PC-3 (cell line): ENCODE results near the gene KLHL30. TPM values are rescaled to one million over a fixed set of nuclear protein-coding genes. Genes with fewer than 3 reads are reported as not detected.
A peak's percentile ranks its signal among the peaks of the same experiment; 100 is the strongest.

Experiments used
- ATAC-seq: fragments of 200-7000 bp; cut with Tn5 transposase; 2 replicates; pipeline ENCODE4 v1.9.1; 2020; ENCODE audit warnings: mild to moderate bottlenecking, moderate library complexity
- BruUV-seq: library from RNA; stranded (reverse); fragments of 400-500 nt; replicated peaks from 2 replicates; lab custom pipeline; 2021; lab: Mats Ljungman, UMichigan
- CTCF ChIA-PET: fragments of 300-600 bp; sonication (Branson Sonifier 250); formaldehyde crosslinking; loops from one replicate; lab custom pipeline; 2022; ENCODE audit warnings: antibody characterized with exemption; lab: Charles Lee
- POLR2A ChIA-PET: fragments of 300-600 bp; sonication (Branson Sonifier 250); formaldehyde crosslinking; loops from one replicate; lab custom pipeline; 2022; ENCODE audit warnings: antibody characterized with exemption; ENCODE audit not compliant: unreplicated experiment; lab: Charles Lee
- DNase-seq: peaks from one replicate; pipeline ENCODE4 v3.0.0-alpha.2; 2015
- H2AFZ ChIP-seq: fragments of 300-600 bp; sonication (generic); 2 replicates; pipeline ENCODE4 v1.6.0; 2016; ENCODE audit warnings: antibody characterized with exemption, low read length
- H3F3A ChIP-seq: fragments of 300-600 bp; sonication (generic); one replicate; pipeline ENCODE4 v1.6.0; 2017; ENCODE audit warnings: antibody characterized with exemption, low read length, control low read depth, mild to moderate bottlenecking; ENCODE audit not compliant: unreplicated experiment
- H3K27ac ChIP-seq: fragments of 300-600 bp; sonication (generic); 2 replicates; pipeline ENCODE4 v1.5.1; 2016; ENCODE audit warnings: mild to moderate bottlenecking, low read length
- H3K27me3 ChIP-seq: fragments of 300-600 bp; sonication (generic); 2 replicates; pipeline ENCODE4 v1.6.1; 2016; ENCODE audit warnings: low read length, mixed read lengths
- H3K36me3 ChIP-seq: fragments of 300-600 bp; sonication (generic); 2 replicates; pipeline ENCODE4 v1.6.1; 2016; ENCODE audit warnings: low read depth, mixed run types, low read length, mixed read lengths
- H3K4me1 ChIP-seq: fragments of 300-600 bp; sonication (generic); 2 replicates; pipeline ENCODE4 v1.5.1; 2016; ENCODE audit warnings: low read length; ENCODE audit not compliant: insufficient read depth
- H3K4me2 ChIP-seq: fragments of 300-600 bp; sonication (generic); 2 replicates; pipeline ENCODE4 v1.6.0; 2016; ENCODE audit warnings: low read length
- H3K4me3 ChIP-seq: fragments of 300-600 bp; sonication (generic); 2 replicates; pipeline ENCODE4 v1.5.1; 2016; ENCODE audit warnings: mild to moderate bottlenecking, low read length, mixed read lengths
- H3K79me2 ChIP-seq: fragments of 300-600 bp; sonication (generic); 2 replicates; pipeline ENCODE4 v1.6.1; 2017; ENCODE audit warnings: low read length, mixed read lengths
- H3K9ac ChIP-seq: fragments of 300-600 bp; sonication (generic); 2 replicates; pipeline ENCODE4 v1.6.0; 2016; ENCODE audit warnings: mild to moderate bottlenecking, low read length
- H3K9me2 ChIP-seq: fragments of 300-600 bp; sonication (generic); replicated peaks from 2 replicates; pipeline ENCODE4 v1.6.1; 2016; ENCODE audit warnings: mixed run types, low read length, mixed read lengths
- H3K9me3 ChIP-seq: fragments of 300-600 bp; sonication (generic); 2 replicates; pipeline ENCODE4 v1.6.1; 2016; ENCODE audit warnings: low read length, mixed read lengths
- H4K20me1 ChIP-seq: fragments of 300-600 bp; sonication (generic); 2 replicates; pipeline ENCODE4 v1.6.1; 2016; ENCODE audit warnings: low read length, mixed read lengths
- EZH2 ChIP-seq: fragments of 300-600 bp; sonication (generic); IDR thresholded peaks from one replicate; pipeline ENCODE4 v1.6.1; 2017; ENCODE audit warnings: antibody characterized with exemption, mild to moderate bottlenecking, low read length; ENCODE audit not compliant: unreplicated experiment
- EZH2phosphoT487 ChIP-seq: fragments of 300-600 bp; sonication (generic); IDR thresholded peaks from 2 replicates; pipeline ENCODE4 v1.6.1; 2018; ENCODE audit warnings: mild to moderate bottlenecking, antibody characterized with exemption, low read length, borderline replicate concordance
- intact Hi-C: fragments of 100-400 bp; cut with micrococcal nuclease; formaldehyde crosslinking; loops from 2 replicates; pipeline ENCODE4 v1.9.0; 2023
- total RNA-seq: library from RNA; depleted of rRNA; stranded (reverse); fragments of >200 nt; gene quantifications from 2 replicates; pipeline ENCODE4 v1.2.3, GENCODE V29; 2014
- TF ChIP-seq, protein P1 (sequence below): fragments of 300-600 bp; sonication (generic); conservative IDR thresholded peaks from 2 replicates; pipeline ENCODE4 v1.5.1; 2017; ENCODE audit warnings: antibody characterized with exemption, low read depth, mild to moderate bottlenecking, low read length

The KLHL30 gene
- total RNA-seq, 1 experiment from 2014 or later, result not detected

DNA sequence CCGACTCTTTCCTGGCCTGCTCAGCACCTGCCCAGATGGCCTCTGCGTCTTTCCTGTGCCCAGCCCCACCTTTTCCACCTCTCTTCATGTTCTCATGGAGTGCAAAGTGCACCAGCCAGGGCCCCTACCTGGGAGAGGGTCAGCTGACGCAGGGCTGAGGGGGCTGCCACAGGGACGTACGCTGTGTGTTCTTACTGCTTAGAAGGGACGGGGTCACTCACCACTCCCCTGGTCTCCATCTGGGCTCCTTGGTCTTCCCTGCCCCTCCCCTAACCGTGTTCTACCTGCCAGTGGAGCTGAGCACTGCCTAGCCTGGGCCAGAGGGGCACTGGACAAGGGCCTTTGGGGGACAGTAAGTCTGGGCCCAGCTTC, 28.9 kb downstream of the KLHL30 start:
- peaks cover 6% of the 10 kb centered on the region; the same call in 1 of the 2 replicates for H3K36me3 ChIP-seq
- no peaks in the 10 kb centered on the region for H3F3A ChIP-seq
- POLR2A ChIA-PET, result no interaction called here
- DNase-seq (no peak), ATAC-seq (no peak)
- no peaks in the 10 kb centered on the region for H4K20me1 ChIP-seq
- H3K27me3 ChIP-seq, result no peaks in the 10 kb centered on the region
- no peaks in the 10 kb centered on the region for H3K79me2 ChIP-seq
- H2AFZ ChIP-seq, result no peak overlapping the region
- no peak overlapping the region for H3K4me2 ChIP-seq
- CTCF ChIA-PET, result no interaction called here
- no peak overlapping the region for H3K27ac ChIP-seq
- TF ChIP-seq, protein P1, sequence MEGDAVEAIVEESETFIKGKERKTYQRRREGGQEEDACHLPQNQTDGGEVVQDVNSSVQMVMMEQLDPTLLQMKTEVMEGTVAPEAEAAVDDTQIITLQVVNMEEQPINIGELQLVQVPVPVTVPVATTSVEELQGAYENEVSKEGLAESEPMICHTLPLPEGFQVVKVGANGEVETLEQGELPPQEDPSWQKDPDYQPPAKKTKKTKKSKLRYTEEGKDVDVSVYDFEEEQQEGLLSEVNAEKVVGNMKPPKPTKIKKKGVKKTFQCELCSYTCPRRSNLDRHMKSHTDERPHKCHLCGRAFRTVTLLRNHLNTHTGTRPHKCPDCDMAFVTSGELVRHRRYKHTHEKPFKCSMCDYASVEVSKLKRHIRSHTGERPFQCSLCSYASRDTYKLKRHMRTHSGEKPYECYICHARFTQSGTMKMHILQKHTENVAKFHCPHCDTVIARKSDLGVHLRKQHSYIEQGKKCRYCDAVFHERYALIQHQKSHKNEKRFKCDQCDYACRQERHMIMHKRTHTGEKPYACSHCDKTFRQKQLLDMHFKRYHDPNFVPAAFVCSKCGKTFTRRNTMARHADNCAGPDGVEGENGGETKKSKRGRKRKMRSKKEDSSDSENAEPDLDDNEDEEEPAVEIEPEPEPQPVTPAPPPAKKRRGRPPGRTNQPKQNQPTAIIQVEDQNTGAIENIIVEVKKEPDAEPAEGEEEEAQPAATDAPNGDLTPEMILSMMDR, result no peak
- TF ChIP-seq EZH2phosphoT487, result no peak
- no peak for TF ChIP-seq EZH2
- H3K9me3 ChIP-seq, result no peaks in the 10 kb centered on the region
- no peak overlapping the region for H3K9ac ChIP-seq
- intact Hi-C loops, result no loop called here
- no peaks in the 10 kb centered on the region for H3K9me2 ChIP-seq
- H3K4me1 ChIP-seq, result peaks cover 25% of the 10 kb centered on the region
- H3K4me3 ChIP-seq, result no peak overlapping the region
- no TSS peak for BruUV-seq

DNA sequence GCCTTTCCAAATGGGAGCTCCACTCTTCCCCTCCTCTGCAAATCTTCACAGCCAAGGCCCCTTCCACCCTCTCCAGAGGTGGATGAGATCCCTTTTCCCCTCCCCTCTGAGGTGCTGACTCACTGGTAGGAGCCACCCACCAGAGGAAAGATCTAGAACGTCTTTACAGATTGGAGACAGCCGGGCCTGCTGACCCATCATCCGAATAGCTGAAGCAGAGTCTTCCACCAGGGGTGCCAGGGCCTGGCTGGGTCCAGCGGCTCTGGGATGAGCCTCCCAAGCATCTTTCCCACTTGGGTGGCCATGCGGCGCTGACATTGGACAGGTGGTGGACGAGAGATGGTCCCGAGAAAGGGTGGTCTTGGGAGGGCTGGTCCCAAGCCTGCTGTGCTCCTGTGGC, 29.3 kb downstream of the KLHL30 start:
- TF ChIP-seq, protein P1, result no peak
- TF ChIP-seq EZH2phosphoT487, result no peak
- TF ChIP-seq EZH2, result no peak
- Histone ChIP-seq H4K20me1 (no peaks in the 10 kb centered on the region), H3K9me3 (no peaks in the 10 kb centered on the region), H2AFZ (no peak overlapping the region), H3K79me2 (no peaks in the 10 kb centered on the region), H3K27me3 (no peaks in the 10 kb centered on the region), H3K4me1 (peaks cover 25% of the 10 kb centered on the region), H3F3A (no peaks in the 10 kb centered on the region), H3K36me3 (peaks cover 6% of the 10 kb centered on the region; the same call in 1 of the 2 replicates), H3K9ac (no peak overlapping the region), H3K4me3 (no peak overlapping the region), H3K4me2 (no peak overlapping the region), H3K9me2 (no peaks in the 10 kb centered on the region), H3K27ac (no peak overlapping the region)
- no peak for ATAC-seq
- no peak for DNase-seq
- intact Hi-C loops, result no loop called here
- no TSS peak for BruUV-seq
- ChIA-PET POLR2A (no interaction called here), CTCF (no interaction called here)

DNA sequence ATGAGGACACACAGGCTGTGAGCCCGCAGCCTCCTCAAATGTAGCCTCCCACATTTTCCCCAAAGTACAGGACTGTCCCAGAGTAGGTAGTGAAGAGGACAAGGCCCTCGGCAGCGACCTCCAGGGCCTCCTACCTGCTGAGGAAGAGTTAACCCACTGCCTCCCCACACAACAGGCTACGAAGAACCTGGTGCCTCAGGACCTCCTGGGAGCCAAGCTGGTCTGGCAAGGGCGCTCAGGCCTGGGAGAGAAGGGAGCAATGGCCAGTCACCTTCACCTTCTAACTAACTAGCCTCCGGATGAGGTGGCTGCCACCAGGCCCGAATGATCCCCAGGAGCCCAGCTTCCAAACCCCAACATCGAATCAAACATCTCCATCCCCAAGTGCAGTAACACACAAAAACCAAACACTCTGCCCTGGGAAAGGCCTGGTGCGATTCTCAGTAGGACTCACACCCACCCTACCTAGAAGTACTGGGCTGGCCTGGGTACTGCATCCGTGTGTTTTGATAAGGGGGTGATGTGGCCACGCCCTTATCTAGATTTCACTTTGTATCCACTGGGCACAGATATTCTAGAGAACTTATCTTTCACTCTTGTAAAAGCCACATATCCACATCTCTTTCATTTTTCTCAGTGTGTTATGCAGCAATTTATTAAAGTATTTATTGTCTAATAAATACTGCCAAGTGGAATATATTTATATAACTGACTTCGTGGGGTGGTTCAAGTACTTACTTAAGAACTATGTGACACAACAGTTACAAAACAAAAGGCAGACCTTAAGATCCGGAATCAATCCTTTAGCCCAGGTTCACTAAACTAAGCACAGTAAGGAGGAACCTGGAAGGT, 30.0 kb downstream of the KLHL30 start:
- Histone ChIP-seq H3K27me3 (no peaks in the 10 kb centered on the region), H3K36me3 (peaks cover 7% of the 10 kb centered on the region; the same call in 1 of the 2 replicates), H3K79me2 (no peaks in the 10 kb centered on the region), H3K9ac (no peak overlapping the region), H3K4me2 (no peak overlapping the region), H3K4me1 (peaks cover 25% of the 10 kb centered on the region), H3F3A (no peaks in the 10 kb centered on the region), H3K9me2 (no peaks in the 10 kb centered on the region), H2AFZ (no peak overlapping the region), H3K9me3 (no peaks in the 10 kb centered on the region), H3K27ac (peak overlapping the region; percentile 73), H4K20me1 (no peaks in the 10 kb centered on the region), H3K4me3 (no peak overlapping the region)
- ATAC-seq, result no peak
- no peak for DNase-seq
- intact Hi-C loops, result no loop called here
- ChIA-PET CTCF (no interaction called here), POLR2A (no interaction called here)
- BruUV-seq, result no TSS peak
- no peak for TF ChIP-seq EZH2phosphoT487
- TF ChIP-seq, protein P1, result no peak
- no peak for TF ChIP-seq EZH2
